Activated naive CD8-positive, alpha-beta T cell treated with anti-CD3 and anti-CD28 coated beads, Interleukin-2, amount 50 U/mL, for 24 hours (primary cell): Measurements from ENCODE around the gene TMPRSS9.

Experiments
- ATAC-seq: fragments of 150-1000 bp; cut with Tn5 transposase; one replicate; pipeline ENCODE4 v1.10.0; 2021
- DNase-seq: peaks from one replicate; pipeline ENCODE4 v3.0.0; 2021
- H3K27ac Mint-ChIP-seq: one replicate; pipeline ENCODE4 v1.8.0; 2021; ENCODE audit warnings: mild to moderate bottlenecking, mixed read lengths
- H3K27me3 Mint-ChIP-seq: one replicate; pipeline ENCODE4 v1.8.0; 2021; ENCODE audit warnings: mixed read lengths
- H3K36me3 Mint-ChIP-seq: one replicate; pipeline ENCODE4 v1.8.0; 2021; ENCODE audit warnings: low read depth, mixed read lengths
- H3K4me1 Mint-ChIP-seq: one replicate; pipeline ENCODE4 v1.8.0; 2021; ENCODE audit warnings: mixed read lengths
- H3K4me3 Mint-ChIP-seq: one replicate; pipeline ENCODE4 v1.8.0; 2021; ENCODE audit warnings: mild to moderate bottlenecking, moderate library complexity, mixed read lengths
- H3K9me3 Mint-ChIP-seq: one replicate; pipeline ENCODE4 v1.8.0; 2021; ENCODE audit warnings: mixed read lengths

The TMPRSS9 gene

GRCh38 chr19:2325281-2326046, 34.6 kb upstream of the TMPRSS9 start:
- H3K36me3 Mint-ChIP-seq: peaks cover 22% of the 10 kb centered on the region
- ATAC-seq: no peak
- H3K4me1 Mint-ChIP-seq: peaks cover 50% of the 10 kb centered on the region
- no peaks in the 10 kb centered on the region for H3K27me3 Mint-ChIP-seq
- peak overlapping the region; percentile 41 for H3K27ac Mint-ChIP-seq
- no peak for DNase-seq
- H3K4me3 Mint-ChIP-seq: peak overlapping the region; percentile 57
- H3K9me3 Mint-ChIP-seq: no peaks in the 10 kb centered on the region

GRCh38 chr19:2326699-2327360, 33.2 kb upstream of the TMPRSS9 start:
- Mint-ChIP-seq H3K27me3 (no peaks in the 10 kb centered on the region), H3K36me3 (peaks cover 22% of the 10 kb centered on the region), H3K27ac (peak overlapping the region; percentile 99), H3K9me3 (no peaks in the 10 kb centered on the region), H3K4me3 (peak overlapping the region; percentile 99), H3K4me1 (peaks cover 64% of the 10 kb centered on the region)
- ATAC-seq (no peak), DNase-seq (no peak)

DNA sequence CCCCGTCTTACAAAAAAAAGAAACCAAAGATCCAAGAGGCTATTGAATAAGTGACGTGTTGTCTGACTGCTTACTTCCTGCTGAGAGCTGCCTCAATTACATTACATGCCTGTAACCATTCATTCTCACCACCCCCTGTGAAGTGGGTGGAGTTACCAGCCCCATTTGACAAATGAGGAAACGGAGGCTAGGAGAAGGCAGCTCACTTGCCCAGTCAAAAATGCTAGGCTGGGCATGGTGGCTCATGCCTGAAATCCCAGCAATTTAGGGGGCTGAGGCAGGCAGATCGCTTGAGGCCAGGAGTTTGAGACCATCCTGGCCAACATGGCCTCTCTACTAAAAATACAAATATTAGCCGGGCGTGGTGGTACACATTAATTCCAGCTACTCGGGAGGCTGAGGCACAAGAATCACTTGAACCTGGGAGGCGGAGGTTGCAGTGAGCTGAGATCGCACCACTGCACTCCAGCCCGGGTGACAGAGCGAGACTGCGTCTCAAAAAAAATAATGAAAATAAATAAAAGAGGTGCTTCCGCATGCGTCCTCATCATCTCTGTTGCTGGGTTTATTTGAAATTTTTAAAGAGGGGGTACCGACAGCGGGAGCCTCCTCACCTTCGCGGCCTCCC, 32.2 kb upstream of the TMPRSS9 start:
- Mint-ChIP-seq H3K36me3 (peaks cover 22% of the 10 kb centered on the region), H3K4me1 (peaks cover 73% of the 10 kb centered on the region), H3K9me3 (no peaks in the 10 kb centered on the region), H3K4me3 (peak overlapping the region; percentile 99), H3K27ac (peak overlapping the region; percentile 99), H3K27me3 (no peaks in the 10 kb centered on the region)
- peak; percentile 80 for ATAC-seq
- peak; percentile 68 for DNase-seq

GRCh38 chr19:2328401-2329148, 31.5 kb upstream of the TMPRSS9 start, which contains the start of the genes LSM7 and SPPL2B:
TSS of gene LSM7 (minus strand) at chr19:2328586. CDS start at chr19:2328566, 20 bp downstream.
TSS of gene SPPL2B (plus strand) at chr19:2328684. CDS start at chr19:2328710, 26 bp downstream.
- no peaks in the 10 kb centered on the region for H3K27me3 Mint-ChIP-seq
- H3K4me1 Mint-ChIP-seq: peaks cover 75% of the 10 kb centered on the region
- ATAC-seq: peak; percentile 53
- peak within 1 kb of the TSS; percentile 99 for H3K27ac Mint-ChIP-seq
- no peaks in the 10 kb centered on the region for H3K9me3 Mint-ChIP-seq
- DNase-seq: peak; percentile 95
- peak within 1 kb of the TSS; percentile 99 for H3K4me3 Mint-ChIP-seq
- peaks cover 22% of the 10 kb centered on the region for H3K36me3 Mint-ChIP-seq

DNA sequence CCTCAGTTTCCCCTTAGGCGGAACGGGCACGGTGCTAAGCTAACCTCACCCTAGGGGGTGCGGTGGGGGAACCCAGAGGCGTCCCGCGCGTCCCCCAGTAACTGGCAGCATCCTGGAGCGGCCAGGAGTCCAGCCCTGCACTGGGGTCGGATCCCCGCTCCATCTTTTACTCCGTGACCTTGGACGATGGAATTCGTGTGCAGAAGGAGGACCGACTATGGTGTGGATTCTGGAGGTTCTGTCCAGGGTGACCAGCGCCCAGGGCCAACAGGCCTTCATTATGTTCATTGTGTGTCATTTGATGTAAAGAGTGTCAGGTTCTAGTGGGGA, 31.0 kb upstream of the TMPRSS9 start:
- ATAC-seq (no peak), DNase-seq (no peak)
- peak overlapping the region; percentile 99 for H3K4me3 Mint-ChIP-seq
- peaks cover 78% of the 10 kb centered on the region for H3K4me1 Mint-ChIP-seq
- no peaks in the 10 kb centered on the region for H3K9me3 Mint-ChIP-seq
- H3K27me3 Mint-ChIP-seq: no peaks in the 10 kb centered on the region
- peak overlapping the region; percentile 87 for H3K27ac Mint-ChIP-seq
- H3K36me3 Mint-ChIP-seq: peaks cover 22% of the 10 kb centered on the region

DNA sequence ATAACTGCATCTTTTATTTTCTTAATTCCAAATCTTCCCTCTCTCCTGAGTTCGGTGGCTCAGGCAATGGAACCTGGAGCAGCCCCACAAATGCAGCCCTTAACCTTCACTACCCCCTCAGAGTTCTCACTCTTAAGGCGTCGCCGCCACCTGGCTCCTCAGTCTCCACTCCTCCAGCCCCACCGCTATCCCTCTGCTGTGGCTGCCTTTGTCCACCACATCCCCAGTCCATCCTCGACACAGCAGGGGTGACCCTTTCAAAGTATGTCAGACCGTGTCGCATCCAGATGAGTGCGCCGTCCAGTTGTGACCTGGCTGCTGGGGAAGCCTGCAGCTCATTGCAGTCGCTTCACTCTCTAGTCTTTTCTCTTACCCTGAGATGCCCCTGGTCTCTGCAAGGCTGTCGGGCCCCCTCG, 30.6 kb upstream of the TMPRSS9 start:
- no peaks in the 10 kb centered on the region for H3K27me3 Mint-ChIP-seq
- peak overlapping the region; percentile 87 for H3K27ac Mint-ChIP-seq
- ATAC-seq (no peak), DNase-seq (no peak)
- peaks cover 22% of the 10 kb centered on the region for H3K36me3 Mint-ChIP-seq
- peaks cover 77% of the 10 kb centered on the region for H3K4me1 Mint-ChIP-seq
- peak overlapping the region; percentile 99 for H3K4me3 Mint-ChIP-seq
- no peaks in the 10 kb centered on the region for H3K9me3 Mint-ChIP-seq

- ATAC-seq (no peak), DNase-seq (no peak)
- Mint-ChIP-seq H3K36me3 (peaks cover 24% of the 10 kb centered on the region), H3K27ac (peak overlapping the region; percentile 22), H3K4me1 (peaks cover 71% of the 10 kb centered on the region), H3K27me3 (no peaks in the 10 kb centered on the region), H3K9me3 (no peaks in the 10 kb centered on the region), H3K4me3 (peak overlapping the region; percentile 99)
These were observed 29.8 kb upstream of the TMPRSS9 start for GRCh38 chr19:2330255-2330631.

GRCh38 chr19:2330632-2331284, 29.3 kb upstream of the TMPRSS9 start:
- DNase-seq (no peak), ATAC-seq (no peak)
- no peak overlapping the region for H3K27ac Mint-ChIP-seq
- peaks cover 3% of the 10 kb centered on the region for H3K9me3 Mint-ChIP-seq
- peaks cover 67% of the 10 kb centered on the region for H3K4me1 Mint-ChIP-seq
- H3K4me3 Mint-ChIP-seq: peak overlapping the region; percentile 99
- H3K27me3 Mint-ChIP-seq: no peaks in the 10 kb centered on the region
- H3K36me3 Mint-ChIP-seq: peaks cover 22% of the 10 kb centered on the region

DNA sequence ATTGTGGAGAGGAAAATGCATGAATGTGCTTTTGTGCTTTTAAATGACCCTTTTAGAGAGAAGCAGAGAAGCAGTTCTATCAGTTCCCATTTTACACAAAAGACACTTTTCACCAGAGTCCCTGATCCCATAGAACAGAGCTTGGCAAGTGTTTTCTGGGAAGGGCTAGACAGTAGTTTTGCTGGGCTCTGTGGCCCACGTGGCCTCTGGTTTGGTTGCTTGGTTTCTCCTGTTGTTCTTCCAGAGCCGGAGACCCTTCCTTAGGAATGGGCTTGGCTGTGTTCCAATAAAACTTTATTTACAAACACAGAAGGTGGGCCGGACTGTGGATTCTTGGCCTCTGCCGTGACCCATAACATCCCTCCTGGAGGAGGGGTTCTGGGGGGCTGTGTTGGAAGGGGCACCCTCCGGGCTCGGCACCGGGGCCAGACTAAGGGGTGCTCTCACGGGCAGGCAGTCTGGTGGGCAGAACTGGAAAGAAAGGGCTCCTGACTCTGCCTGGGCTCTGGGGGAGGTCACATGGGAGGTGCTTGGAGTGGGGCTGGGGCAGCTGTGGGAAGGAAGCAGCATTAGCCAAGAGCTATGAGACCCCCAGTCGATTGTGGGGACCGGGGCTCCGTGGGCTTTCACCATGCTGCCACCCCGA, 28.3 kb upstream of the TMPRSS9 start:
- ATAC-seq (no peak), DNase-seq (no peak)
- Mint-ChIP-seq H3K36me3 (peaks cover 19% of the 10 kb centered on the region), H3K4me3 (no peak overlapping the region), H3K27me3 (no peaks in the 10 kb centered on the region), H3K27ac (peak overlapping the region; percentile 86), H3K4me1 (peaks cover 61% of the 10 kb centered on the region), H3K9me3 (peaks cover 10% of the 10 kb centered on the region)

DNA sequence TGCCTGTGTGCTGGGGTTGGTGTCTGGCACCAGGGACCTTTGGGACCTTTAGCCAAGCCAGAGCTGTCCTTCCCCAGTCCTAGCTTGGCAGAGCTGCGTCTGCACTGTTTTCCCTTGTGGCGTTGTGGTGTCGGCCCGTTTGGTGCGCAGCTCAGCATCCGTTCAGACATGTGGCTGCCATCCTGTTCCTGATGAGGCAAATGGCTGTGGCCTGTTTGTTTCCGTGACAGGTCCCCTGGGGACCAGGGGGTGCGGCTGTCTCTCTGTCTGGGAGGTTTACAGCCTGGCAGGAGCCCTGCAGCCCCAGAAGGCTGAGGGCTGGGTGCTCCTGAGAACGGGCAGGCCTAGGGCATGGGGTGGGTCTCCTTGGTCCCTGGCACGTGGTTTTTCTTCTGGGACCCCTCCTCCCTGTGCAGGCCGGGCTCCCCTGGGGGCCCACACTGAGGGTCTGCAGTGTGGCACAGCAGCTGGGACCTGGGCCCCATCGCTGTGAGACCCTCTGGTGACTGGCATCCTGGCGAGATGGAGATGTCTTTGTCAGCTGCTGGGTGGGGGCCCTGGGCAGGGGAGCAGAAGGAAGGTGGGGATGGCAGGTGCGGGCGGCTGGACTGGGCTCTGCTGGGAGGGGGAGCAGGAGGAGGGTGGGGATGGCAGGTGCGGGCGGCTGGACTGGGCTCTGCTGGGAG, 27.6 kb upstream of the TMPRSS9 start:
- Mint-ChIP-seq H3K9me3 (peaks cover 10% of the 10 kb centered on the region), H3K36me3 (peaks cover 15% of the 10 kb centered on the region), H3K4me1 (peaks cover 53% of the 10 kb centered on the region), H3K4me3 (peak overlapping the region; percentile 55), H3K27me3 (no peaks in the 10 kb centered on the region), H3K27ac (peak overlapping the region; percentile 86)
- ATAC-seq: peak; percentile 31
- DNase-seq: peak; percentile 54

DNA sequence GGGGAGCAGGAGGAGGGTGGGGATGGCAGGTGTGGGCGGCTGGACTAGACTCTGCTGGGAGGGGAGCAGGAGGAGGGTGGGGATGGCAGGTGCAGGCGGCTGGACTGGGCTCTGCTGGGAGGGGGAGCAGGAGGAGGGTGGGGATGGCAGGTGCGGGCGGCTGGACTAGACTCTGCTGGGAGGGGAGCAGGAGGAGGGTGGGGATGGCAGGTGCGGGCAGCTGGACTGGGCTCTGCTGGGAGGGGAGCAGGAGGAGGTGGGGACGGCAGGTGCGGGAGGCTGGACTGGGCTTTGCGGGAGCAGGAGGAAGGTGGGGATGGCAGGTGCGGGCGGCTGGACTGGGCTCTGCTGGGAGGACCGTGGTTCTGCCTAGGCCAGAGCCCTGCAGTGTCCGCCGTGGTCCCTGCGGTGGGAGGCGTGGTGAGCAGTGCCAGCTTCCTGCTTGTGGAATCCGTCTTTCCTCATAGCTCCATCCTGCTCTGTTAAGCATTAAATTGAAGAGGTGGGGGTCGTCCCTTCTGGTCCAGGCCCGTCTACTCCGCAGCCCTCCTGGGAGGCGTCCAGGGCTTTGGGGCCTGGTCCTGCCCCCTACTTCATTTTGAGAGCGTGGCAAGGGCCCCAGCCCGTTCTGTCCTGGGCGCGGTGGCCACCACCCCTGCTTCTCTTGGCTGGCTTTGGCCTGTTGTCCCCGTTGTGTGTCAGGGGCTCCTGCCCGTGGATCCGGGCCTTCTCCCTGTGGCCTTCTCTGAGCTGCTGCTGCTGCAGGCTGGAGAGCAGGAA, 26.8 kb upstream of the TMPRSS9 start:
- H3K9me3 Mint-ChIP-seq: peaks cover 10% of the 10 kb centered on the region
- no peak for ATAC-seq
- peaks cover 47% of the 10 kb centered on the region for H3K4me1 Mint-ChIP-seq
- H3K27ac Mint-ChIP-seq: peak overlapping the region; percentile 62
- H3K36me3 Mint-ChIP-seq: peaks cover 9% of the 10 kb centered on the region
- H3K4me3 Mint-ChIP-seq: peak overlapping the region; percentile 32
- no peak for DNase-seq
- H3K27me3 Mint-ChIP-seq: no peaks in the 10 kb centered on the region

GRCh38 chr19:2333807-2334211, 26.3 kb upstream of the TMPRSS9 start:
- Mint-ChIP-seq H3K9me3 (peaks cover 10% of the 10 kb centered on the region), H3K4me1 (peaks cover 46% of the 10 kb centered on the region), H3K27ac (peak overlapping the region; percentile 62), H3K4me3 (peak overlapping the region; percentile 32), H3K36me3 (peaks cover 7% of the 10 kb centered on the region), H3K27me3 (no peaks in the 10 kb centered on the region)
- DNase-seq: no peak
- no peak for ATAC-seq
